Measurements from ENCODE around the gene RTF1. TPM values are rescaled to one million over a fixed set of nuclear protein-coding genes. Genes with fewer than 3 reads are reported as not detected.

The RTF1 gene
- total RNA-seq, 2 experiments from 2014 or later = 28.6 to 46.9 TPM

DNA sequence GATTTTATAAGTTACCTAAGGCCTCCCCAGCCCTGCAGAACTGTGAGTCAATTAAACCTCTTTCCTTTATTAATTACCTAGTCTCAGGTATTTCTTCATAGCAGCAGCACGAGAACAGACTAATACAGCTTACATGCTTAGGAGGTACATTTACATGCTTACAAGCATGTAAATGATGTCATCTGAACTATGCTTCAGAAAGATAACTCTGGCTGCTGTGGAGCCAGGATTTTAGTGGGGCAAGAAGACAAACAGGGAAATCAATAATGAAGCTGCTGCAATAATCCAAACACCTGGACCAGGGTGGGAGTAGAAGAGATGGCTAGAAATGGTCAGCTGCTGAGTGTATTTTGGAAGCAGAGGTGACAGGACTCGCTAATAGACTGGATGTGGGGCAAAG, 24.2 kb upstream of the RTF1 start:
- H3K9me2 ChIP-seq (ENCODE audit: insufficient read depth, low read length) = no peaks in the 10 kb centered on the region
- BruUV-seq (replicated peaks) = no TSS peak
- ChIA-PET POLR2A (interaction anchor here (0.7 to 1.1 kb wide), 2 partner anchors 18 to 38 kb away, joined by 3 read pairs; no protein-coding TSS in a partner anchor), CTCF (ENCODE audit: unreplicated experiment) (no interaction called here)
- H3K4me1 ChIP-seq (ENCODE audit: insufficient read depth, low read length, poor library complexity, severe bottlenecking) = peaks cover 25% of the 10 kb centered on the region
- TF ChIP-seq, protein P1, sequence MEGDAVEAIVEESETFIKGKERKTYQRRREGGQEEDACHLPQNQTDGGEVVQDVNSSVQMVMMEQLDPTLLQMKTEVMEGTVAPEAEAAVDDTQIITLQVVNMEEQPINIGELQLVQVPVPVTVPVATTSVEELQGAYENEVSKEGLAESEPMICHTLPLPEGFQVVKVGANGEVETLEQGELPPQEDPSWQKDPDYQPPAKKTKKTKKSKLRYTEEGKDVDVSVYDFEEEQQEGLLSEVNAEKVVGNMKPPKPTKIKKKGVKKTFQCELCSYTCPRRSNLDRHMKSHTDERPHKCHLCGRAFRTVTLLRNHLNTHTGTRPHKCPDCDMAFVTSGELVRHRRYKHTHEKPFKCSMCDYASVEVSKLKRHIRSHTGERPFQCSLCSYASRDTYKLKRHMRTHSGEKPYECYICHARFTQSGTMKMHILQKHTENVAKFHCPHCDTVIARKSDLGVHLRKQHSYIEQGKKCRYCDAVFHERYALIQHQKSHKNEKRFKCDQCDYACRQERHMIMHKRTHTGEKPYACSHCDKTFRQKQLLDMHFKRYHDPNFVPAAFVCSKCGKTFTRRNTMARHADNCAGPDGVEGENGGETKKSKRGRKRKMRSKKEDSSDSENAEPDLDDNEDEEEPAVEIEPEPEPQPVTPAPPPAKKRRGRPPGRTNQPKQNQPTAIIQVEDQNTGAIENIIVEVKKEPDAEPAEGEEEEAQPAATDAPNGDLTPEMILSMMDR (conservative IDR thresholded peaks at IDR 0.05; ENCODE audit: low read length) = no peak
- no peak for TF ChIP-seq EZH2phosphoT487 (IDR thresholded peaks at IDR 0.05; ENCODE audit: borderline replicate concordance, low read depth, low read length)
- intact Hi-C loops (cut with micrococcal nuclease; ENCODE audit: unreplicated experiment) = no loop called here
- no peak overlapping the region for H2AFZ ChIP-seq (ENCODE audit: low read length)
- no peak overlapping the region for H3K4me2 ChIP-seq (ENCODE audit: low read length)
- no peak for DNase-seq (ENCODE audit: low spot score)
- H3K27ac ChIP-seq (ENCODE audit: low read depth, low read length, poor library complexity, severe bottlenecking) = peak overlapping the region; percentile 3
- H3K79me2 ChIP-seq (ENCODE audit: insufficient read depth, low read depth, low read length) = no peaks in the 10 kb centered on the region
- H3K4me3 ChIP-seq (ENCODE audit: low read depth, low read length, poor library complexity, severe bottlenecking) = no peak overlapping the region
- peaks cover 43% of the 10 kb centered on the region for H3K36me3 ChIP-seq (ENCODE audit: insufficient read depth, low read length)
- H4K20me1 ChIP-seq (ENCODE audit: insufficient read depth, low read length) = no peaks in the 10 kb centered on the region
- H3K9me3 ChIP-seq (ENCODE audit: low read length) = no peaks in the 10 kb centered on the region

GRCh38 chr15:41394924-41395323, 22.0 kb upstream of the RTF1 start:
- Histone ChIP-seq H3K4me3 (ENCODE audit: low read depth, low read length, poor library complexity, severe bottlenecking) (no peak overlapping the region), H3K4me1 (ENCODE audit: insufficient read depth, low read length, poor library complexity, severe bottlenecking) (peaks cover 25% of the 10 kb centered on the region), H2AFZ (ENCODE audit: low read length) (no peak overlapping the region), H3K9me2 (ENCODE audit: insufficient read depth, low read length) (no peaks in the 10 kb centered on the region), H3K27ac (ENCODE audit: low read depth, low read length, poor library complexity, severe bottlenecking) (peak overlapping the region; percentile 2), H3K36me3 (ENCODE audit: insufficient read depth, low read length) (peaks cover 24% of the 10 kb centered on the region), H3K9me3 (ENCODE audit: low read length) (no peaks in the 10 kb centered on the region), H3K79me2 (ENCODE audit: insufficient read depth, low read depth, low read length) (no peaks in the 10 kb centered on the region), H4K20me1 (ENCODE audit: insufficient read depth, low read length) (no peaks in the 10 kb centered on the region), H3K4me2 (ENCODE audit: low read length) (no peak overlapping the region)
- no peak for DNase-seq (ENCODE audit: low spot score)
- TF ChIP-seq, protein P1 (conservative IDR thresholded peaks at IDR 0.05; ENCODE audit: low read length) = no peak
- TF ChIP-seq EZH2phosphoT487 (IDR thresholded peaks at IDR 0.05; ENCODE audit: borderline replicate concordance, low read depth, low read length) = no peak
- POLR2A ChIA-PET = no interaction called here
- CTCF ChIA-PET (ENCODE audit: unreplicated experiment) = no interaction called here
- intact Hi-C loops (cut with micrococcal nuclease; ENCODE audit: unreplicated experiment) = no loop called here
- BruUV-seq (replicated peaks) = TSS peak; percentile 35

DNA sequence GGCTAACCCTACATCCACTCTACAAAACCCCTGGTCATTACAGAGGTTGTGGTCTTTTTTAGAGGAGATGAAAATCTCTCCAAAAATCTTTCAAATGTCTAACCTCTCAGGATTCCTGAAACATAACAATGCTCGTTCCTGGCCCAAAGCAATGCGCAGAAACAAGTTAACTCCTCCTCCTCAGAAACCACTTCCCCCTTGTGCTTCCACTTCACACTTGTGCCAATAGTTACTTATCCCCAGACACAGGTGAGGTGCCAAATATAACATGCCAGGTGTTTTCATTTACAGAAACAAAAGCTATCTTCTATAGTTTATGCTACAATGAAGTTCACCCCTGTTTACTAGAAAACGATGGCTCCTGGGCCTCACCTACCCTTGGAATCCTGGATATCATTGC, 20.8 kb upstream of the RTF1 start:
- POLR2A ChIA-PET = interaction anchor here (0.7 kb wide), 1 partner anchor 12 kb away, joined by 3 read pairs; no protein-coding TSS in a partner anchor
- no peak for TF ChIP-seq EZH2phosphoT487 (IDR thresholded peaks at IDR 0.05; ENCODE audit: borderline replicate concordance, low read depth, low read length)
- TF ChIP-seq, protein P1 (conservative IDR thresholded peaks at IDR 0.05; ENCODE audit: low read length) = no peak
- peak overlapping the region; percentile 79 for H3K27ac ChIP-seq (ENCODE audit: low read depth, low read length, poor library complexity, severe bottlenecking)
- no TSS peak for BruUV-seq (replicated peaks)
- DNase-seq (ENCODE audit: low spot score) = peak; percentile 80
- no peaks in the 10 kb centered on the region for H4K20me1 ChIP-seq (ENCODE audit: insufficient read depth, low read length)
- peaks cover 25% of the 10 kb centered on the region for H3K4me1 ChIP-seq (ENCODE audit: insufficient read depth, low read length, poor library complexity, severe bottlenecking)
- H3K4me3 ChIP-seq (ENCODE audit: low read depth, low read length, poor library complexity, severe bottlenecking) = peak overlapping the region; percentile 48
- no peaks in the 10 kb centered on the region for H3K9me3 ChIP-seq (ENCODE audit: low read length)
- H2AFZ ChIP-seq (ENCODE audit: low read length) = no peak overlapping the region
- intact Hi-C loops (cut with micrococcal nuclease; ENCODE audit: unreplicated experiment) = no loop called here
- peak overlapping the region; percentile 73 for H3K4me2 ChIP-seq (ENCODE audit: low read length)
- H3K79me2 ChIP-seq (ENCODE audit: insufficient read depth, low read depth, low read length) = 0 out of 2 replicates have a peak, but pooled peaks cover 4% of the 10 kb centered on the region
- CTCF ChIA-PET (ENCODE audit: unreplicated experiment) = no interaction called here
- peaks cover 19% of the 10 kb centered on the region for H3K36me3 ChIP-seq (ENCODE audit: insufficient read depth, low read length)
- no peaks in the 10 kb centered on the region for H3K9me2 ChIP-seq (ENCODE audit: insufficient read depth, low read length)
